Measurements from ENCODE around the gene OTOA.
"Not testable (repeated sequence)": the region's sequence is repeated elsewhere in the genome, so short reads cannot be mapped to it uniquely, and the experiment has no call there.

DNA sequence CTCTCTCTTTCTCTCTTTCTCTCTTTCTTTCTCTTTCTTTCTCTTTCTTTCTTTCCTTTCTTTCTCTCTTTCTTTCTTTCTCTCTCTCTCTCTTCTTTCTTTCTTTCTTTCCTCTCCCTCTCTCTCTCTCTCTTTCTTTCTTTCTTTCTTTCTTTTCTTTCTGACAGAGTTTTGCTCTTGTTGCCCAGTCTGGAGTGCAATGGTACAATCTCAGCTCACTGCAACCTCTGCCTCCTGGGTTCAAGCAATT is 50.5 kb downstream of the OTOA start:
- TF ChIP-seq CTCF (IDR thresholded peaks at IDR 0.05); POLR2A (IDR thresholded peaks at IDR 0.05; ENCODE audit: low read depth): not testable (repeated sequence)
